SJSA1 (cell line): ENCODE results near the gene LRPAP1. TPM values are rescaled to one million over a fixed set of nuclear protein-coding genes. Genes with fewer than 3 reads are reported as not detected.
"Not testable (repeated sequence)": the region's sequence is repeated elsewhere in the genome, so short reads cannot be mapped to it uniquely, and the experiment has no call there.

Experiments used
- DNase-seq, 2 experiments: peaks; one replicate each; pipeline ENCODE4 v3.0.0-alpha.2; 2015 to 2020; ENCODE audit warnings: low spot score in 2 of 2, low read depth in 1 of 2
- H3K27ac ChIP-seq: fragments of 250-450 bp; sonication (Bioruptor Pico); 2 replicates; pipeline ENCODE4 v1.5.1; 2020; ENCODE audit warnings: mild to moderate bottlenecking, moderate library complexity
- H3K27me3 ChIP-seq: fragments of 250-450 bp; sonication (Bioruptor Pico); replicated peaks from 2 replicates; pipeline ENCODE4 v1.5.1; 2020; ENCODE audit warnings: mild to moderate bottlenecking, moderate library complexity
- H3K36me3 ChIP-seq: fragments of 250-450 bp; sonication (Bioruptor Pico); 2 replicates; pipeline ENCODE4 v1.5.1; 2020; ENCODE audit warnings: mild to moderate bottlenecking
- H3K4me1 ChIP-seq: fragments of 250-450 bp; sonication (Bioruptor Pico); replicated peaks from 2 replicates; pipeline ENCODE4 v1.6.1; 2021; ENCODE audit warnings: mild to moderate bottlenecking
- H3K4me3 ChIP-seq: fragments of 250-450 bp; sonication (Bioruptor Pico); 2 replicates; pipeline ENCODE4 v1.5.1; 2020; ENCODE audit warnings: mild to moderate bottlenecking
- H3K9me3 ChIP-seq: fragments of 250-450 bp; sonication (Bioruptor Pico); replicated peaks from 2 replicates; pipeline ENCODE4 v1.5.1; 2020; ENCODE audit warnings: mild to moderate bottlenecking
- total RNA-seq: library from RNA; depleted of rRNA; stranded (reverse); fragments of >200 nt; shearing (Covaris generic); gene quantifications from 2 replicates; pipeline ENCODE4 v1.2.3, GENCODE V29; 2014

The LRPAP1 gene
- total RNA-seq, 1 experiment from 2014 or later: 148 TPM

DNA sequence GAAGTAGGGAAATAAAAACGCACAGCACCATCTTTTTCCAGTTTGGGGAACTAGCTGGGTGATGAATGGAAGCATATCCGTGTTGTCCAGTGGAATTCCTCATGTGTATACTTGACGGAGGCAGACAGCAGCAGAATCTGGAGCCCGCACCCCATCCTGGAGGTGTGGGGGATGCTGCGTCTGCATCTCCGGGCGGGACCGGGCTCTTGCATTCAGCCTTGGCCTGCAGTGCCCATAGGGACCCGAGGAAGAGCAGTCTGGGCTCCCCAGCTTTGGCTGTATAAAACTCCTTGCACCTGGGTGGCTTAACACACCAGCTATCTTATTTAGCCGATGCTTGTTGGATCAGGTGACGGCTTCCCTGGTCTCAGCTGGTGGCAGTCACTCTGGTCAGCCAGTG, 39.7 kb upstream of the LRPAP1 start:
- Histone ChIP-seq H3K4me3 (no peak overlapping the region), H3K27ac (no peak overlapping the region), H3K36me3 (no peaks in the 10 kb centered on the region), H3K27me3 (no peaks in the 10 kb centered on the region), H3K4me1 (no peaks in the 10 kb centered on the region), H3K9me3 (no peaks in the 10 kb centered on the region)
- DNase-seq: no peak

DNA sequence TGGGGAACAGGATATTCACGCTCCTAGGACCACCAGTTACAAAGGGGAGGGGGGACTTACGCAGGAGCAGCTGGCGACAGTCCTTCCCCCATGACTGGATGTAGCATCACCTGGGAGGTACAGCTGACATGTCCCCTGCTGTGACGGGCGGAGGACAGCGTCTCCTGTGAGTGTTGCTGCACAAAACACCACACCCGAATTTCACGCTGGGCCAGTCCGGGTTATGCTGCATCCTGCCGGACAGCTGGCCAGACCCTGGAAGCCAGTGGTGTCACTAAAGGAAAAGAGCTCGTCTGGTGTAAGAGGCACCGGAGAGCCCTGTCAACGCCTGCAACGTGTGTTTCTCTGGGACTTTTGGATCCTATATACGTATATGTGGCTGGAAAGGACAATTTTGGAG, 38.7 kb upstream of the LRPAP1 start:
- H3K4me3 ChIP-seq: not testable (repeated sequence)

DNA sequence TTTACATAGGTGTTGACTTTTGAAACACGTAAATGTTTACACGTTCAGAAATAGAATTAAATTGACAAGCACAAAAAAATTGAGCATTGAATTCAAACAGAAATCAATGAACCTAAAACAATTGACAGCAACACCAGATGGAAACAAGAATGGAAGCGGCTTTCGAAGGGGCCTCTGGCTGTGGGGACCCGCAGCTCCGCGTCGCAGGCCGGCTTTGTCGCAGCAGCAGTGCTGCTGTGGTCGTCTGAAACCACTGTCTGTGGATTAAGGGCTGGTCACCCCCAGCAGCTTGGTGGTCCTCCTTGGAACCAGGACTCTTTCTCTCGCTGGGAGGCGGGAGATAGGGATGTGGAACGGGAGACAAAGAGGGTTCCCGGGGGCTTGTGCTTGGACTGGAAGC, 37.4 kb upstream of the LRPAP1 start:
- not testable (repeated sequence) for H3K27me3 ChIP-seq, H3K36me3 ChIP-seq, H3K4me1 ChIP-seq, H3K27ac ChIP-seq, H3K9me3 ChIP-seq, H3K4me3 ChIP-seq, DNase-seq

More for the DNA sequence above, 38.7 kb upstream of the LRPAP1 start:
- H3K4me1 ChIP-seq, H3K27me3 ChIP-seq, H3K36me3 ChIP-seq, H3K9me3 ChIP-seq, DNase-seq, H3K27ac ChIP-seq: not testable (repeated sequence)

DNA sequence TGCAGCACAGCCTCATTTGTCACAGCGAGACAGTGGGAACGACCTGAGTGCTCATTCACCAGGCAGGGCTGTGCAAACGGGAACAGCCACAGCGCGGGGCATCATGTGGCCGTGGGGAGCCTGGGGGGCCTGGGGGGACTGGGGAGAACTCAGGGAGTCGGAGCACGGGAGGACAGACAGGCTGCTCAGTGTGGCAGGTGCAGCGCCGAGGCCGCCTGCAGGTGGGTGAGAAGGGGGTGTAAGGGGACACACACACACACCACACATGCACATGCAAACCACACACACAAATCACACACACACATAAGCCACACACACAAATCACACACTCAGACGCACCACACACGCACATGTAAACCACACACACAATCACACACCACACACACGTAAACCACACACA, 34.5 kb upstream of the LRPAP1 start:
- not testable (repeated sequence) for H3K9me3 ChIP-seq, H3K27me3 ChIP-seq, H3K4me1 ChIP-seq, DNase-seq, H3K27ac ChIP-seq, H3K36me3 ChIP-seq, H3K4me3 ChIP-seq

DNA sequence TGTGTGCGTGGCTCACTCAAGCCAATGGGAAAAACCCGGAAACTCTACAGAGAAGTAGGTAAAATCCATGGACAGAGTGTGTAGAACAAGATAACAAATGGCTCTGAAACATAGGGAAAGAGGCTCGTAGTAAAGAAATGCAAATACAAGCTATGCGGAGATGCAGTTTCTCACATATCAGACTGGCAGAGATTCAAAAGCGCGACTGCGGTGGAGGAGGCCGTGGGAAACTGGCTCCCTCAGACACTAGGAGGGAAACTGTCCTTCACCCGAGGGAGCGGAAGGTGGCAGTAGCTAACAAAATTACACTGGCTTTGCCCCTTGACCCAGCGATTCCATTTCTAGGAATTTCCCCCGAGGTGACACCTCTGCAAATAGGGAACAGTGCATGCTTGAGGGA, 34.1 kb upstream of the LRPAP1 start:
- H3K4me3 ChIP-seq, DNase-seq, H3K4me1 ChIP-seq, H3K27ac ChIP-seq, H3K27me3 ChIP-seq, H3K9me3 ChIP-seq, H3K36me3 ChIP-seq: not testable (repeated sequence)

DNA sequence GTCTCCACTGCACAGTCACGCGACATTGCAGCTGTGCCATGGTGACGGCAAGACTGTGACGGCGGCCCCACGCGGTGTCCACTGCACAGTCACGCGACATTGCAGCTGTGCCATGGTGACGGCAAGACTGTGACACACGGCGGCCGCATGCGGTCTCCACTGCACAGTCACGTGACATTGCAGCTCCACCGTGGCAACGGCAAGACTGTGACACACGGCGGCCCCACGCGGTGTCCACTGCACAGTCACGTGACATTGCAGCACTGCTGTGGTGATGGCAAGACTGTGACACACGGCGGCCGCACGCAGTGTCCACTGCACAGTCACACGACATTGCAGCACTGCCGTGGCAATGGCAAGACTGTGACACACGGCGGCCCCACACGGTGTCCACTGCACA, 32.7 kb upstream of the LRPAP1 start:
- H3K4me1 ChIP-seq, H3K27me3 ChIP-seq, H3K4me3 ChIP-seq, H3K36me3 ChIP-seq, DNase-seq, H3K27ac ChIP-seq, H3K9me3 ChIP-seq: not testable (repeated sequence)

DNA sequence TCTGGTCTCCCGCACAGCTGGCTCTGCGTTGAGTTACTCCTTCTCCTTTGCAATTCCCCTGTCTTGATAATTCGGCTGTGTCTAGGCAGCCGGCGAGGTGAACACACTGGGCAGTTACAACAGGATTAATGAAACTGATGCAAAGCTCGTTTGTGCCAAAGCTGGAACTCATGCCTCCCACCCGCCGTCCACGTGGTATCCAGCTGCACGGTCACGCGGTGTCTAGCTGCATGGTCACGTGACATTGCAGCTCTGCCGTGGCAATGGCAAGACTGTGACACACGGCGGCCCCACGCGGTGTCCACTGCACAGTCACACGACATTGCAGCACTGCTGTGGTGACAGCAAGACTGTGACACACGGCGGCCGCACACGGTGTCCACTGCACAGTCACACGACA, 31.2 kb upstream of the LRPAP1 start:
- no peaks in the 10 kb centered on the region for H3K4me1 ChIP-seq
- no peaks in the 10 kb centered on the region for H3K27me3 ChIP-seq
- H3K36me3 ChIP-seq: no peaks in the 10 kb centered on the region
- H3K9me3 ChIP-seq: no peaks in the 10 kb centered on the region
- DNase-seq: no peak
- no peak overlapping the region for H3K27ac ChIP-seq
- no peak overlapping the region for H3K4me3 ChIP-seq

DNA sequence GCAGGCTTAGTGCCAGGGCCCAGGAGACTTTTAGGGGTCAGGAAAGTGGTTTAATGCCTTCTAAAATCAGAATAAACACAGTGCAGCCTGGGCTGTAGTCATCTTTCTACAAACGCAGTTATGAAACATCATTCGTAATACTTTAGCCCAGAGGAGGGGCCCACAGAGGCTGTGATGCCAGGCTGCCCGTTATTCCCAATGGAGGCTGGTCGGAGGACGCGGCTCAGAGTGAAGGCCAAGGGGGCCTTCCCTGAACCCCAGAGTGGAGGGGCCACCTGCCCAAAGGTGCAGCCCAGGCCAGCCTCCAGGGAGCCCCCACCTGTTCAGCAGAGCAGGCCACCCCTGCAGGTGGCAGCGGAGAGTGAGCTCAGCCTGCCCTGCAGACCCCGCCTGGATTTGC, 29.9 kb upstream of the LRPAP1 start:
- not testable (repeated sequence) for H3K4me1 ChIP-seq, H3K4me3 ChIP-seq, H3K27me3 ChIP-seq, H3K36me3 ChIP-seq, H3K9me3 ChIP-seq, DNase-seq, H3K27ac ChIP-seq

DNA sequence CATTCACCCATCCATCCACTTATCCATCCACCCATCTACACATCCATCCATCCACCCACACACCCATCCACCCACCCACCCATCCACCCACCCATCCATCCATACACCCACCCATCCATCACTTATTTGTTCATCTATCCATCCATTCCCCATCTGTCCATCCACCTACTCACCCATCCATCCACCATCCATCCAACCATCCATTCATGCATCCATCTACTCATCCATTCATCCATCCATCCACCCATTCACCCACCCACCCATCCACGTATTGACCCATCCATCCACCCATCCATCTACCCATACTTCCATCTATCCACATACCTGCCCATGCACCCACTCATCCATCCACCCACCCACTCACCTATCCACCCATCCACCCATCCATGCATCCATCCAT, 28.2 kb upstream of the LRPAP1 start:
- not testable (repeated sequence) for H3K4me3 ChIP-seq, H3K9me3 ChIP-seq, H3K4me1 ChIP-seq, H3K27me3 ChIP-seq, H3K36me3 ChIP-seq, DNase-seq, H3K27ac ChIP-seq

DNA sequence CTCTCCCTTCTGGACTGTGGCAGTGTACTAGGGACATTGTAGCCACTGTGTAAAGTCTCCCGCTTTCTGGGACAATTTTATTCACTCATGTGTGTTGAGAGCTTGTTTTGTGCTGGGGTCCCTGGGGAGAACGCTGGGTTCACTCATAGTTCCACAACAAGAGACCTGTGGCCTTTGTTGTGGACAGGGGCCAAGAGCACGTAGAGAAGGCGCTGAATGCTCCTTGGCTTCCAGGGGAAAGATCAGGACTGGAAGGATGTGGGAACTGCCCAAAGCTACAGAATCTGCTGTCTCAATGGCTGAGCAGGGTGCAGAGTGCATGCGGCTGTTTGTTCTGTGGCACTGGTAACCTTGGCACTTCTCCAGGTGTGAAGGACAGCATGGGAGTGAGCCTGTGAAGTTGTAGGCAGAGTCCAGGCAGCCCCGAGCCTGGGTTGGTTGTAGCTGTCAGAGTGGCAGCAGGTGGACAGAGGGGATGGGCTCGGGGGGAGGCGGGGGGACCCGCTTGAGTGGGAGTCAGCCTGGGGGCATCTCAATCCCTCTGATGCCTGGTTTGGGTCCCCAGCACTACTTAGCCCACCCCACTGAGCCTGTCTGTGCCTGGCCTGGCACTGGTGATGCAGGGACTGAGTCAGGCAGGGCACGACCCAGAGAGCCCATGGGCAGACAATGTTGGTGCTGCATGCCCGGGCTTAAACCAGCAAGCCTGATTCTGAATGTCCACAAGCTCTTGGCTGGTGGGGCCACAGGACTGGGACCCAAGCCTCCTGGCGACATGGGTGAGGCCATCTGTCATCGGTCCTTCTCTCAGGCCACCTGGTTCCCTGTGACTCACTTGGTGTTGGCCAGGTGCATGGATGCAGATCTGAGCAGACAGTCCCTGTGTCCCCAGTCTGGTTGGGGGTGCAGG, 27.4 kb upstream of the LRPAP1 start:
- DNase-seq, H3K27me3 ChIP-seq, H3K36me3 ChIP-seq, H3K27ac ChIP-seq, H3K4me1 ChIP-seq, H3K4me3 ChIP-seq, H3K9me3 ChIP-seq: not testable (repeated sequence)

DNA sequence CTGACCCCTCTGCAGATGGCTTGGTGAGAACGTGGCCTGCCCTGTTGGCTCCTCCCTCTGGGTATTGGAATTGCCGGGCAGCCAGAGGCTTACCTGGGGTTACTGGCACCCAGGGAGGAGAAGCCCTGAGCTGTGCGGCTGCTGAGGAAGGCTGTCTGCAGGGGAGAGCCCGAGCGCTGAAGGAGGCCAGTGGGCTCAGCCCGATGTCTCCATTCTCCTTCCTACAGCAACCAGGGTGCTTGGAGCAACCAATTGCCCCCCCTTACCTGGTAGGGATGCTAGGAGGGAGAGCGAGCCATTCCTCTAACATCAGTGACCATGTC, 26.3 kb upstream of the LRPAP1 start:
- H3K4me1 ChIP-seq, DNase-seq, H3K27me3 ChIP-seq, H3K9me3 ChIP-seq, H3K36me3 ChIP-seq, H3K4me3 ChIP-seq, H3K27ac ChIP-seq: not testable (repeated sequence)

DNA sequence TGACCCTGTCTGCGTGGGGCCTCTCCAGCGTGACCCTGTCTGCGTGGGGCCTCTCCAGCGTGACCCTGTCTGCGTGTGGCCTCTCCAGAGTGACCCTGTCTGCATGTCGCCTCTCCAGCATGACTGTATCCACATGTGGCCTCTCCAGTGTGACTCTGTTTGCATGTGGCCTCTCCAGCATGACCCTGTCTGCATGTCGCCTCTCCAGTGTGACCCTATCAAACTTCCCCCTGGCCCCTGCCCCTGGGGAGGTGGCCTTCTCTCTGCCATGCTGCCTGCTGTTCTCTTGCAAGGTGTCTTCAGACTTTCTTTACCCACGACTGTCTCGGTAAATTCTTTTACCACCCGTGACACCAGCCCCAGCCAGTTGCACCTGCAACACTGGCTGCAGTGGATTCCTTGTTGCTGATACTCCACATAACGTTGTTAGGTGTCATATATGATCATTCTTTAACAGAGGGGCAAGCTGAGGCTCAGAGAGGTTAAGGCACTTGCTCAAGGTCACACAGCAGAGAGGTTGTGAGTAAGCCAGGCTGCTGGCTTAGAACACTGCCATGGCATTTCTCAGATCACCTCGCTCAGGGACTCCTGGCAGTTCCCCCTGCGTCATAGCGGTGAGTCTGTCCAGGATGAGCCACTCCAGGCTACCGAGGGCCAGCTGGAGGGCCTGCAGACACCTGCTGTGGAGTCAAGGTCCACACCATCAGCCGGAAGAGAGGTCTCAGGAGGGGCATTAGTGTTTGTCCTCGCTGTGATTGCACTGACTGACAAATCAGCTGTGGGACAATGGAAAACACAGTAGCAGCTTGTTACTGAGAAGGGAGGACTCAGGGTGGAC, 25.7 kb upstream of the LRPAP1 start:
- H3K4me1 ChIP-seq, H3K27ac ChIP-seq, H3K9me3 ChIP-seq, H3K36me3 ChIP-seq, DNase-seq, H3K4me3 ChIP-seq, H3K27me3 ChIP-seq: not testable (repeated sequence)

DNA sequence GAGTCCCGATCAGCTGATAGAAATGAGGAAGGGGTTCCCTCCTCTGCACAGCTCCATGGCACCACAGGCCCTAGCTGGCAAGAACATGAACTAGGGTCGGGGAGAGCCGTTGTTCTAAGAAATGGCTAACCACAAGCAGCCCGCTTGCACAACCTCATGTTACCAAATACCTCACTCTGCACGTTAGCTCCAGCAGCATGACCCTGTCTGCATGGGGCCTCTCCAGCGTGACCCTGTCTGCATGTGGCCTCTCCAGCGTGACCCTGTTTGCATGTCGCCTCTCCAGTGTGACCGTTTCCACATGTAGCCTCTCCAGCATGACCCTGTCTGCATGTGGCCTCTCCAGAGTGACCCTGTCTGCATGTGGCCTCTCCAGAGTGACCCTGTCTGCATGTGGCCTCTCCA, 24.9 kb upstream of the LRPAP1 start:
- not testable (repeated sequence) for DNase-seq, H3K27me3 ChIP-seq, H3K9me3 ChIP-seq, H3K4me1 ChIP-seq, H3K4me3 ChIP-seq, H3K27ac ChIP-seq, H3K36me3 ChIP-seq

DNA sequence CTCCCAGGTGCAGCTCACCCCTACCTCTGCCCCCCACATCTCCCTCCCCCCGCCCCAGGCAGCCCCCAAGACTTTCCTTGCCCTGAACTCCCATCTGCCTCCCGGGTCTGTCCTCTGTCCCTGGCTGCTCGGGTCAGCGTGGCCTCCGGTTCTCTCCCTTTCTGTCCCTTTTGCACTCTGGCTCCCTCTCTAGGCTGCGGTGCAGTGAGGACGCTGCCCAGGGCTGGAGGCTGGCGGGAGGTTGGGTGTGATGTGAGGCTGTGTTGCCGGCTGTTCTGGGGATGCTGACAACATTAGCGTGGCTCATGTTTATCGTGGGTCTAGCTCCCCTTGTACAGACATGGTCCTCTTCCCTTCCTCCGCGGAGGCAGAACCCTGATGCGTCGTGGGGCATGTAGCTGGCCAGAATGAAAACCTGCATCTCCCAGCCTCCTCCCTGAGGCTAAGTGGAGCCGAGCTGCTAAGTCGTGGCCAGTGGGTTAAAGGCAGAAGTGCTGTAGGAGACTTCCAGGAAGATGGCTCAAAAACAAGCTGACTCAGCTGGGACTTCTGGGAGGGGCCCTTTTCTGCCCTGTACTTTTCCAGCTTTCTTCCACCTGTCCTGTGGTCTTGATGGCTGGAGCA, 24.1 kb upstream of the LRPAP1 start:
- H3K4me3 ChIP-seq, H3K27ac ChIP-seq, H3K27me3 ChIP-seq, H3K9me3 ChIP-seq, H3K4me1 ChIP-seq, DNase-seq, H3K36me3 ChIP-seq: not testable (repeated sequence)
